Measurements from ENCODE around the gene FUT8.

DNA sequence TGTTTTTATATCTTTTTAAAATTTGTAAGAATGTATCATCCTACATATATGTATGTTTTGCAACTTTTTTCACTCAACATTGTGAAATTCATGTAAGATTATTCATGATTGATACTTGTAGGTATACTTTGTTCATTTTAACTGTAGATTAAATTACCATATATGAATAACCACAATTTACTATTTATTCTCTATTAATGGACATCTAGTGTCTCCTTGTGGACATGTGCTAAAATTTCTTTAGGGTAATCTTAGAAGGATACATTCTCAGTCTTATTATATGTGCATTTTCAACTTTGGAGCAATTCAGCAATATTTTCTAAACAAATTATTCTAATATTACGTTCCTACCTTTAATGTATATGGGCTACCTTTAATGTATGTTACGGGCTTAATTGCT lies 192.4 kb downstream of the FUT8 start:
- TF ChIP-seq, protein P1, sequence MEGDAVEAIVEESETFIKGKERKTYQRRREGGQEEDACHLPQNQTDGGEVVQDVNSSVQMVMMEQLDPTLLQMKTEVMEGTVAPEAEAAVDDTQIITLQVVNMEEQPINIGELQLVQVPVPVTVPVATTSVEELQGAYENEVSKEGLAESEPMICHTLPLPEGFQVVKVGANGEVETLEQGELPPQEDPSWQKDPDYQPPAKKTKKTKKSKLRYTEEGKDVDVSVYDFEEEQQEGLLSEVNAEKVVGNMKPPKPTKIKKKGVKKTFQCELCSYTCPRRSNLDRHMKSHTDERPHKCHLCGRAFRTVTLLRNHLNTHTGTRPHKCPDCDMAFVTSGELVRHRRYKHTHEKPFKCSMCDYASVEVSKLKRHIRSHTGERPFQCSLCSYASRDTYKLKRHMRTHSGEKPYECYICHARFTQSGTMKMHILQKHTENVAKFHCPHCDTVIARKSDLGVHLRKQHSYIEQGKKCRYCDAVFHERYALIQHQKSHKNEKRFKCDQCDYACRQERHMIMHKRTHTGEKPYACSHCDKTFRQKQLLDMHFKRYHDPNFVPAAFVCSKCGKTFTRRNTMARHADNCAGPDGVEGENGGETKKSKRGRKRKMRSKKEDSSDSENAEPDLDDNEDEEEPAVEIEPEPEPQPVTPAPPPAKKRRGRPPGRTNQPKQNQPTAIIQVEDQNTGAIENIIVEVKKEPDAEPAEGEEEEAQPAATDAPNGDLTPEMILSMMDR (conservative IDR thresholded peaks at IDR 0.05; ENCODE audit: low read length) = peak; percentile 60
- TF ChIP-seq EZH2phosphoT487 (IDR thresholded peaks at IDR 0.05; ENCODE audit: borderline replicate concordance) = no peak

Data from Loucy (cell line).